NCI-H2081 treated with DMSO at 0.1 percent for 48 hours (cell line): Measurements from ENCODE around the gene RGS14.
"Not testable (repeated sequence)": the region's sequence is repeated elsewhere in the genome, so short reads cannot be mapped to it uniquely, and the experiment has no call there.

Experiments used
- DNase-seq: peaks from one replicate; lab custom pipeline; 2025; lab: John Stamatoyannopoulos, UW

RGS14 gene

DNA sequence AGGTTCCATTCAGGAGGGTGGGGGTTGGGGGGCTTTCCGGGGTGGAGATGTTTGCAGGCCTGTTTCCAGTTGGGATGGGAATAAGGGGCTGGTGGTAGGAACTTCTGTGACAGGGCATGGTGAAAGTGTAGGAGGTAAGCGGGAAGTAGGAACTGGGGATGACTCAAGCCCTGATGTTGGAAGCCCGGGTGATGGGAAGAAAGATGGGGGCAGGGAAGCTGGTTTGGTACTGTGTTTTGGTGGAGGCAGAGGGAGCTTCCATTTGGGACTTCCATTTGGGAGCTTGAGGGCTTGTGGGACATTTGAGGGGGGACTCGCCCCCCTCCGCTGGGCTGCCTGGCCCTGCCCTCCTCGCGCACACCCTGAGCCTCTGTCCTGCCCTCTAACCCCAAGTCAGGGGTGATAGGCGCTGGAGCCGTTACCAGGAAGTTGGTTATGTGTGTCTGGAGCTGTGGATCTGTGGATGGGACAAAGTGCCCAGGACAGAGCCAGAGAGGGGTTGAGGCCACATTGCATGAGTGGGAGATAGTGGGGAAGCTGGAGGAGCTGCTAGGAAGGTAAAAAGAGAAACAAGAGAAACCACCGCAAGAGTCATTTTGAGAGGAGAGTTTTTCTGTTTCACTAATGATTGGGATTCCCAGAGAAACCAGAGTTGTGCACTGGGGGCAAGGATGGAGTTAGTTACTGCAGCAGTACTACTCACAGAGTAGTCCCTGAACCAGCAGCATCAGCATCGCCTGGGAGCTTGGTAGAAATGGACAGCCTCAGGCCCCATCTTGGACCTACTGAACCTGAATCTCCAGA lies 6.6 kb downstream of the RGS14 start:
- no peak for DNase-seq

DNA sequence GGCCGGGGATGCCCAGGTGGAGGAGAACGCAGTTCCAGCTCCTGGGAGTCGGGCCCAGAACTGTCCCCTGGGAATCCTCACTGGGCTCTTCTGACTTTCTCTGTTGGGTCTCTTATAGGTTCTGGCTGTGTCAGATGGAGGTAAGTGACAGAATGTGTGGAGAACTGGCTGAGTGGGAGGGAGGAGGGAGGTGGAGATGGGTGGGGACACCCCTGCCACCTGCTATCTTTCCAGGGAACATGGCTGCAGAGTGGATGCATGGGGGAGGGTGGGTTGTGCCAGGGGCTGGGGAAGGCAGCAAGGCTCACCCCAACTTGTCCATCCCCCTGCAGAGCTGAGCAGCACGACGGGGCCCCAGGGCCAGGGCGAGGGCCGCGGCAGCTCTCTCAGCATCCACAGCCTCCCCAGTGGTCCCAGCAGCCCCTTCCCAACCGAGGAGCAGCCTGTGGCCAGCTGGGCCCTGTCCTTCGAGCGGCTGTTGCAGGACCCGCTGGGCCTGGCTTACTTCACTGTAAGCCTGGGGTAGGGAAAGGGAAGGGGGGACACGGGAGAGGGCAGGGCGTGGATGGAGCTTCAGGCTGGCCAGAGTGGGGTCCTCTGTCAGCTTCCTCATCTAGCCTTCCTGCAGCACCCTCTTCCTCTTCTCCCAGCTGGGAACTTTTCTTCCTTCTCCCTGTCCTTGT lies 8.3 kb downstream of the RGS14 start:
- no peak for DNase-seq

- no peak for DNase-seq
These were observed 9.0 kb downstream of the RGS14 start for GRCh38 chr5:177366528-177367322.

DNA sequence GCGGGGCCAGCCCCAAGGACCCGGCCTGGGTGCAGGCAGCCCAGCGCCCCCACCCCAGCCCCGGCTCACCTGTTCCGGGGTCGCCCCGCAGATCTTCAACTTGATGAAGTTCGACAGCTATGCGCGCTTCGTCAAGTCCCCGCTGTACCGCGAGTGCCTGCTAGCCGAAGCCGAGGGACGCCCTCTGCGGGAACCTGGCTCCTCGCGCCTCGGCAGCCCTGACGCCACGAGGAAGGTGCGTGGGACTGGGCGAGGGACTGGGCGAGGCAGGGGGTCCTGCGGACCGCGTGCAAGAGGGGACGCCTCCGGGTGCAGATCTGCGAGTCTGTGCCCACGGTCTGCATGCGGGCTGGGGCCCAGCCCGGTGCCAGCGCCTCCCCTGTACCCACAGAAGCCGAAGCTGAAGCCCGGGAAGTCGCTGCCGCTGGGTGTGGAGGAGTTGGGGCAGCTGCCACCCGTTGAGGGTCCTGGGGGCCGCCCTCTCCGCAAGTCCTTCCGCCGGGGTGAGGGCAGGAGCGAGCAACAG lies 9.7 kb downstream of the RGS14 start:
- no peak for DNase-seq

DNA sequence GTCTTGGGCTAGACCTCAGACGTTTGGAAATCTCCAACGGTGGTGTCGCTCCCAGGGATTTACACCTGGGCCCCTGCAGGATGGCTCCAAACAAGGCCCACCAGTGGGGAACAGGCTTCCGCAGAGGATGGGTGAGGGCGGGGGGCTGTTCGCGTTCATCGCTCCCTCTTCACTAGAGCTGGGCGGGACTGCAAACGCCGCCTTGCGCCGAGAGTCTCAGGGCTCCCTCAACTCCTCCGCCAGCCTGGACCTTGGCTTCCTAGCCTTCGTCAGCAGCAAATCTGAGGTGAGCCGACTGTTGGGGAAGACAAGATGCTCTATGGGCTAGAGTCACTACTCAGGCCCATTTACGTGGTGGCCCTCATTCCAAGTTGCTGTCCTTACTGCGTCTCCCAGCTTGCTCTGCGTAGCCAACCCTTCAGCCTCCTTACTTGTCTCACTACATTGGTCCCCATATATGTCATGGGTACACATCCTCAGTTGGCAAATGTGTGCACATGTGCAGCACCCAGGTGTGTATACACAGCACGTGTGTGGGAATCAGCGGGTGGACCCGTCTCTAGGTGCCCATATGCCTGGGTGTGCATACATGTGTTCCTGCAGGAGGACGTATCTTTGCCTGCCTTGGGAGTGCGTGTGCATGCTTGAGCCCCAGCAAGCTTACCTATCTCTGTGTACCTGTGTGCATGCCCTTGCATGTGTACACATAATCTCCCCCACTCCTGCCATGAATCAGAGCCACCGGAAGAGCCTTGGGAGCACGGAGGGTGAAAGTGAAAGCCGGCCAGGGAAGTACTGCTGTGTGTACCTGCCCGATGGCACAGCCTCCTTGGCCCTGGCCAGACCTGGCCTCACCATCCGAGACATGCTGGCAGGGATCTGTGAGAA lies 10.5 kb downstream of the RGS14 start:
- DNase-seq = no peak

GRCh38 chr5:177368869-177369644 lies 11.3 kb downstream of the RGS14 start:
- DNase-seq = no peak

DNA sequence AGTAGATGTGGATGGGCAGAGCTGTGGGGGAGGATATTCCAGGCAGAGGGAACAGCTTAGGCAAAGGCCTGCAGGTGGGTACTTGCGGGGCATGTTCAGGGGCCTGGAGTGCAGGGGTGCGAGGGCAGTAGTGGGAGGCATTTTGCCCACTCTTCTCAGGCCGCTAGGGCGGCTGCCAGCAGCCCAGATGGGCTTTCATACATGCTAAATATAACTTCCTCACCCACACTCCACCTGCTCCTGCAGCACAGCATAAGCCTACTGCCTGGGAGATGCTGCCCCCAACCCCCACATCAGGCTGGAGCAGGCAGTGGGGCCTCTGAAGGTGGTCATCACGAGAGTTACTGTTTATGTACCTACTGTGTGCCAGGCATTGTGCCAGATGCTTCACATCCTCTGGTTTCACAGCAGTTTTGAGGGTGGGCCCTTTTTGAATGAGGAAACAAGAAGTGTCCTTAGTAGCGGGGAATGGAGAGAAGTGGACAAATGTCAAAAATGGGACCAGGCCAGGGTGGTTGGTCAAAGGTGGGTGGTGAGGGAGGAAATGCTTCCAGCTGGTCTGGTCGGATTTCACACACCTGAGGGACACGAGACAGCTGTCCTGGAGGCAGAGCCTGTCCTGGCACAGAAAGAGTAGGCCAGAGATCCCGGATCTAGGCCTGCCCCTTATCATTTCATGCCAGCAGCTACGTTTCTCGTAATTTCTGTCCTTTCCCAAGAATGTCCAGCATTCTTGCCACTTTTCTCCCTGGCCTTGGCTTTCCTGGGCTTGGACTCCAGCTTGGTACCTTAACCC lies 12.1 kb downstream of the RGS14 start:
- no peak for DNase-seq

GRCh38 chr5:177370488-177371119 lies 12.9 kb downstream of the RGS14 start:
- DNase-seq = peak; percentile 30

DNA sequence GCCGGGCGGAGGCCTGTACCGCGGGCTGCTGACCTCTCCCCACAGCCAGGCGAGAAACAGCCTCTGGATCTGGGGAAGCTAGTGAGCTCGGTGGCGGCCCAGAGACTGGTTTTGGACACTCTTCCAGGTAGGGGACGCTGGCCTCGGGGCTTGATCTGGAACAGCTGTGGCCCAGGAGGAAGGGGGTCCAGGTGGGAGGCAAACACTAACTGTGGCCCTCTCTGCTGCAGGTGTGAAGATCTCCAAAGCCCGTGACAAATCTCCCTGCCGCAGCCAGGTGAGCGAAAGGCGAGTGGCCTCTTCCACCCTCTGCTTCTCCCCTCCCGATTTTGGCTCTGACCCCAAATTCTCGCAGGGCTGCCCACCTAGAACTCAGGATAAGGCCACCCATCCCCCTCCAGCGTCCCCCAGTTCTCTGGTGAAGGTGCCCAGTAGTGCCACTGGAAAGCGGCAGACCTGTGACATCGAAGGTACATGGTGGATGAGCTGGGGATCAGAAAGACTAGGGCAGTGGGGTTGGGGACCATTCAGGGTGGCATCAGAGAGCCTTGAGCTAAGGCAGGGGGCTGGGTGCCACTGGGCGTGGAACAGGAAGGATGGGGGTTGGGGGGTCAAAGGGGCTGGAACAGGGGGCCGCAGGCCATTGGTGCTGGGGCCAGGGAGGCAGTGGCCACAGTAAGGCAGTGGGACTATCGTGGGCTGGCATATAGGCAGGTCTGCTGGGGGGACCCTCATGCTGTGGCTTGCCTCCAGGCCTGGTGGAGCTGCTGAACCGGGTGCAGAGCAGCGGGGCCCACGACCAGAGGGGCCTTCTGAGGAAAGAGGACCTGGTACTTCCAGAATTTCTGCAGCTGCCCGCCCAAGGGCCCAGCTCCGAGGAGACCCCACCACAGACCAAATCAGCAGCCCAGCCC lies 13.7 kb downstream of the RGS14 start:
- DNase-seq = no peak

GRCh38 chr5:177372034-177372896 lies 14.5 kb downstream of the RGS14 start:
- no peak for DNase-seq

DNA sequence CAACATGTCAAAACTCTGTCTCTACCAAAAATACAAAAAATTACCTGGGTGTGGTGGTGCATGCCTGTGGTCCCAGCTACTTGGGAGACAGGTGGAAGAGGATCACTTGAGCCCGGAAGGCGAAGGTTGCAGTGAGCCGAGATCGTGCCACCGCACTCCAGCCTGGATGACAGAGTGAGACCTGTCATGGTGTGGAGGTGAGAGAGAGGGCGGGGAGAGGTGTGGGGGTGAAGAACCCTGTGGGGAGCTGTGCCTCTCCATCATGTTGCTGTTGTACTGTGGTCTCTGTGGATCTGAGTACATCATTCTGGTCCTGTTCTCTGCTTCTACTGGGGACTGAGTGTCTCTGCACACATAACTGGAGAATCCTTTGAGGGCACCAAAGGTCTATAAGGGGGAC lies 15.2 kb downstream of the RGS14 start:
- DNase-seq = no peak

DNA sequence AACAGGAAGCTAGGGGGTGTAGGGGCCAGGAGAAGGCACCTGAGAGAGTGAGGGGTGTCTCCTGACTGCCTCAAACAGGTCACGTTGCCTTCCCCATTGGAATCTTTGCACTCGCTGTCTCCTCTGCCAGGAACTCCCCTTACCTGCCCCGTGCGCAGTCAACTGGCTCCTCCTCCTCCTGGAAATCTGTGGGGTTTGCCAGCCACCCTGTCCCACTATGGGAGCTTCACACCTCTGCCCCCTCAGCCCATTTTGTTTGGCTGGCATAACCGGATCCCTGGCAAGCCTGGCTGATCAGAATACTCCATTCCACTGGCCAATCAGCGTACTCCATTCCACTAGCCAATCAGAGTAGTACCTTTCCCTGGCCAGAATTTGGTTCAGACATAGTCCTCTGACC lies 16.1 kb downstream of the RGS14 start:
- DNase-seq = no peak

- DNase-seq = no peak
These were observed 16.5 kb downstream of the RGS14 start for GRCh38 chr5:177374211-177374610.

DNA sequence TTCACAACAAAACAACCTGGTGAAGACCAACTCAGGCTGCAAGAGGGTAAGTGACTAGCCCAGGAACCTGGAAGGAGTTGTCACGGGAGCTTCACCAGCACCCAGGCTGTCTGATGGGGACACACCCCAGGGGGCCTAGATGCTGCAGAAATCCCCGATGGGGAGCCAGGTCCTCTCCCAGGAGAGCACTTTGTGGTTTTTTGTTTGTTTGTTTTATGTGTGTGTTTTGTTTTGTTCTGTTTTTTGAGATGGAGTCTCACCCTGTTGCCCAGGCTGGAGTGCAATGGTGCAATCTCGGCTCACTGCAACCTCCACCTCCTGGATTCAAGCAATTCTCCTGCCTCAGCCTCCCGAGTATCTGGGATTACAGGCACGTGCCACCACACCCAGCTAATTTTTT lies 17.8 kb downstream of the RGS14 start:
- DNase-seq = not testable (repeated sequence)

- DNase-seq = no peak
These were observed 18.4 kb downstream of the RGS14 start for GRCh38 chr5:177376107-177376506.

DNA sequence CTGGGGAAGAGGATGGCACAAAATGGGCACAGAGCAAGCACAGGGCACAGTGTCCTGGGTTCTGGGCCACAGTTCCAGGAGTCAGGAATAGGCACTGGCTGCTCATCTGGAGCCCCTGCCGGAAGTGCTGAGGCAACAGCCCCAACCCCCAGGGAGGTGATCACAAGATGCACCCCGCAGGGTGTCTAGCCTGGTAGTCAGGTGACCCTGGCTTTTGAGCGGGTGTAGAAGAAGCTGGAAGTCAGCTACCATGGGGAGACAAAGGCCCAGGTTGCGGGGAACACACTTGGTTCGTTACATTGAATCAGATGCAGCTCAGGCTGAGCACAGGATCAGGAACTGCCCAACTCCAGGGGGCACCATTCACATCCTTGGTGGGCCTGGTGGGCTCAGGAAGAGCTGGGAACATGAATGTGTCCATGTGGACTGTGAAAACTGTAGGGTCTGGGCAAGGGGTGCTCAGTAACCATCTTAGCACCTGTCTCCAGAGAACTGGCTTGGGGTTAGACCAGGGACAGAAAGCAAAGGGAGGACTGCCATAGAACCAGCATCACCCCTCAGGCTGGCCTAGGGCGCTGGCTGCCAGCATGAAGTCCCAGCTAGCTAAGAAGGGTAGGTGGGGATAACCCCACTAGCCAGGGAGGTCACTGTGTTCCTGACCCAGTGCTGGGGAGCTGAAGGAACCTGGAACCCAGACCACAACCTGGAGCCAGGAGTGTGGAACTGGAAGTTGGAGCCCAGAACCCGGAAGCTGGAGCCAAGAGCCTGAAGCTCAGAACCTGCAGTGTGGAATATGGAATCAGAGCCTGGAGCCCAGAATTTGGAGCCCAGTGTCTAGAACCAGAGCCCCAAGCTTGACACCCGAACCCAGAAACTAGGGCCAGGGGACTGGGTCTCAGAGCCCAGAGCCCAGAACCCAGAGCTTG lies 20.4 kb downstream of the RGS14 start:
- no peak for DNase-seq
